SK-N-SH treated with all-trans-retinoic acid at 6 μM for 48 hours (cell line): ENCODE measurements around the gene IFNGR1.

ENCODE experiments used
- ATAC-seq: fragments of 200-7000 bp; cut with Tn5 transposase; 3 replicates; pipeline ENCODE4 v1.9.1; 2020; ENCODE audit warnings: mild to moderate bottlenecking, moderate library complexity
- ARNTL ChIP-seq: fragments of 450-650 bp; formaldehyde crosslinking; IDR thresholded peaks from 2 replicates; pipeline ENCODE4 v1.5.0; 2020; ENCODE audit warnings: low read depth, mild to moderate bottlenecking, moderate library complexity, borderline replicate concordance
- BACH2 ChIP-seq: fragments of 250-450 bp; sonication (Bioruptor Pico); IDR thresholded peaks from 2 replicates; pipeline ENCODE4 v1.9.0; 2021; ENCODE audit warnings: mild to moderate bottlenecking, borderline replicate concordance
- CREB5 ChIP-seq: fragments of 250-450 bp; sonication (Bioruptor Pico); IDR thresholded peaks from 2 replicates; pipeline ENCODE4 v1.5.1; 2020; ENCODE audit warnings: low read depth, mild to moderate bottlenecking, moderate library complexity
- CSDC2 ChIP-seq: fragments of 250-450 bp; sonication (Bioruptor Pico); IDR thresholded peaks from 2 replicates; pipeline ENCODE4 v1.5.0; 2020; ENCODE audit warnings: mild to moderate bottlenecking, moderate library complexity
- CSRNP3 ChIP-seq: fragments of 250-450 bp; sonication (Bioruptor Pico); IDR thresholded peaks from 2 replicates; pipeline ENCODE4 v1.5.1; 2021; ENCODE audit warnings: mild to moderate bottlenecking, moderate library complexity
- GLIS3 ChIP-seq: fragments of 250-450 bp; sonication (Bioruptor Pico); IDR thresholded peaks from 2 replicates; pipeline ENCODE4 v1.5.0; 2020; ENCODE audit warnings: mild to moderate bottlenecking, moderate library complexity
- ISL1 ChIP-seq: fragments of 250-450 bp; sonication (Bioruptor Pico); IDR thresholded peaks from 2 replicates; pipeline ENCODE4 v2.1.2; 2022; ENCODE audit warnings: mild to moderate bottlenecking, moderate library complexity
- PATZ1 ChIP-seq: fragments of 250-450 bp; sonication (Bioruptor Pico); IDR thresholded peaks from 2 replicates; pipeline ENCODE4 v1.8.0; 2020; ENCODE audit warnings: mild to moderate bottlenecking, moderate library complexity, borderline replicate concordance
- POU6F1 ChIP-seq: fragments of 250-450 bp; sonication (Bioruptor Pico); IDR thresholded peaks from 2 replicates; pipeline ENCODE4 v1.8.0; 2021; ENCODE audit warnings: low read depth, mild to moderate bottlenecking, moderate library complexity, borderline replicate concordance
- PPARA ChIP-seq: fragments of 250-450 bp; sonication (Bioruptor Pico); IDR thresholded peaks from 2 replicates; pipeline ENCODE4 v1.5.0; 2020; ENCODE audit warnings: mild to moderate bottlenecking, borderline replicate concordance
- RARB ChIP-seq: fragments of 250-450 bp; sonication (Bioruptor Pico); IDR thresholded peaks from 2 replicates; pipeline ENCODE4 v1.8.0; 2021; ENCODE audit warnings: mild to moderate bottlenecking, moderate library complexity
- SNAI2 ChIP-seq: fragments of 250-450 bp; sonication (Bioruptor Pico); IDR thresholded peaks from 2 replicates; pipeline ENCODE4 v1.5.0; 2020; ENCODE audit warnings: mild to moderate bottlenecking, moderate library complexity
- TCF4 ChIP-seq: fragments of 250-450 bp; sonication (Bioruptor Pico); IDR thresholded peaks from 2 replicates; pipeline ENCODE4 v1.8.0; 2021; ENCODE audit warnings: mild to moderate bottlenecking, moderate library complexity, borderline replicate concordance
- TOX ChIP-seq: fragments of 250-450 bp; sonication (Bioruptor Pico); IDR thresholded peaks from 2 replicates; pipeline ENCODE4 v1.8.0; 2021; ENCODE audit warnings: mild to moderate bottlenecking, moderate library complexity, borderline replicate concordance
- TSHZ2 ChIP-seq: fragments of 250-450 bp; sonication (Bioruptor Pico); IDR thresholded peaks from 2 replicates; pipeline ENCODE4 v1.5.0; 2020; ENCODE audit warnings: mild to moderate bottlenecking, moderate library complexity
- ZC3H10 ChIP-seq: fragments of 250-450 bp; sonication (Bioruptor Pico); IDR thresholded peaks from 2 replicates; pipeline ENCODE4 v1.5.1; 2021; ENCODE audit warnings: mild to moderate bottlenecking, moderate library complexity
- ZFP3 ChIP-seq: fragments of 250-450 bp; sonication (Bioruptor Pico); IDR thresholded peaks from 2 replicates; pipeline ENCODE4 v1.5.0; 2020; ENCODE audit warnings: mild to moderate bottlenecking, moderate library complexity
- ZFP30 ChIP-seq: fragments of 450-650 bp; formaldehyde crosslinking; IDR thresholded peaks from 2 replicates; pipeline ENCODE4 v1.5.0; 2022; ENCODE audit warnings: mild to moderate bottlenecking, moderate library complexity
- ZNF565 ChIP-seq: fragments of 450-650 bp; formaldehyde crosslinking; conservative IDR thresholded peaks from 2 replicates; pipeline ENCODE4 v1.5.0; 2020; ENCODE audit warnings: low read depth, mild to moderate bottlenecking, moderate library complexity
- ZNF70 ChIP-seq: fragments of 450-650 bp; formaldehyde crosslinking; IDR thresholded peaks from 2 replicates; pipeline ENCODE4 v1.5.0; 2020; ENCODE audit warnings: mild to moderate bottlenecking, moderate library complexity
- ZNF8 ChIP-seq: fragments of 450-650 bp; formaldehyde crosslinking; IDR thresholded peaks from 2 replicates; pipeline ENCODE4 v1.5.0; 2020; ENCODE audit warnings: mild to moderate bottlenecking, moderate library complexity

The IFNGR1 gene

GRCh38 chr6:137247724-137248123 lies 28.5 kb upstream of the IFNGR1 start:
- ATAC-seq = no peak
- no peak for TF ChIP-seq TOX (CRISPR knock-in tag)
- TF ChIP-seq PATZ1 (CRISPR knock-in tag) = no peak
- TF ChIP-seq ZNF8 (CRISPR knock-in tag) = no peak
- TF ChIP-seq GLIS3 (CRISPR knock-in tag) = no peak
- no peak for TF ChIP-seq SNAI2 (CRISPR knock-in tag)
- no peak for TF ChIP-seq CSDC2 (CRISPR knock-in tag)
- TF ChIP-seq TCF4 (CRISPR knock-in tag) = no peak
- TF ChIP-seq ZFP3 (CRISPR knock-in tag) = no peak
- no peak for TF ChIP-seq BACH2 (CRISPR knock-in tag)
- TF ChIP-seq TSHZ2 (CRISPR knock-in tag) = no peak
- TF ChIP-seq POU6F1 (CRISPR knock-in tag) = no peak
- no peak for TF ChIP-seq RARB (CRISPR knock-in tag)
- no peak for TF ChIP-seq ZFP30 (CRISPR knock-in tag)
- TF ChIP-seq PPARA (CRISPR knock-in tag) = no peak
- no peak for TF ChIP-seq ZC3H10
- TF ChIP-seq ISL1 (CRISPR knock-in tag) = no peak
- TF ChIP-seq ZNF70 (CRISPR knock-in tag) = no peak
- TF ChIP-seq CSRNP3 (CRISPR knock-in tag) = no peak

GRCh38 chr6:137246791-137247202 lies 27.6 kb upstream of the IFNGR1 start:
- TF ChIP-seq ISL1 (CRISPR knock-in tag) (no peak), CSDC2 (CRISPR knock-in tag) (no peak), TSHZ2 (CRISPR knock-in tag) (no peak), TCF4 (CRISPR knock-in tag) (no peak)
- no peak for ATAC-seq

- ATAC-seq = no peak
- TF ChIP-seq ZNF70 (CRISPR knock-in tag) (no peak), TOX (CRISPR knock-in tag) (no peak), TCF4 (CRISPR knock-in tag) (no peak), ZNF565 (CRISPR knock-in tag) (no peak), SNAI2 (CRISPR knock-in tag) (no peak), ZFP30 (CRISPR knock-in tag) (no peak), PPARA (CRISPR knock-in tag) (no peak), CSDC2 (CRISPR knock-in tag) (no peak), ZNF8 (CRISPR knock-in tag) (no peak), CREB5 (CRISPR knock-in tag) (no peak), ARNTL (CRISPR knock-in tag) (no peak), ZC3H10 (no peak), PATZ1 (CRISPR knock-in tag) (no peak), ZFP3 (CRISPR knock-in tag) (no peak)
These were observed 27.0 kb upstream of the IFNGR1 start for GRCh38 chr6:137246164-137246563.
